Mucosa of rectum (tissue), 2 donors: ENCODE data around the gene LINS1.
"Not testable (repeated sequence)": the region's sequence is repeated elsewhere in the genome, so short reads cannot be mapped to it uniquely, and the experiment has no call there.

Experiments used
- H3K27ac ChIP-seq, 2 donors: one replicate each; pipeline ENCODE4 v1.7.0; 2013; ENCODE audit warnings: inconsistent platforms in 2 of 2, low read depth in 2 of 2, low read length in 2 of 2
- H3K27me3 ChIP-seq, 2 donors: one replicate each; pipeline ENCODE4 v1.7.0; 2013; ENCODE audit warnings: low read length in 2 of 2; ENCODE audit not compliant: control insufficient read depth in 2 of 2, insufficient read depth in 2 of 2
- H3K36me3 ChIP-seq, 2 donors: one replicate each; pipeline ENCODE4 v1.7.0; 2013; ENCODE audit warnings: low read length in 2 of 2; ENCODE audit not compliant: control insufficient read depth in 2 of 2, insufficient read depth in 2 of 2
- H3K4me1 ChIP-seq, 2 donors: one replicate each; pipeline ENCODE4 v1.7.0; 2013; ENCODE audit warnings: low read length in 2 of 2, mild to moderate bottlenecking in 1 of 2; ENCODE audit not compliant: control insufficient read depth in 2 of 2, insufficient read depth in 2 of 2
- H3K4me3 ChIP-seq, 2 donors: one replicate each; pipeline ENCODE4 v1.7.0; 2013; ENCODE audit warnings: low read length in 2 of 2
- H3K9ac ChIP-seq, 2 donors: one replicate each; pipeline ENCODE4 v1.7.0; 2013; ENCODE audit warnings: low read length in 2 of 2, low read depth in 1 of 2, mild to moderate bottlenecking in 1 of 2
- H3K9me3 ChIP-seq, 2 donors: one replicate each; pipeline ENCODE4 v1.7.0; 2013; ENCODE audit warnings: low read length in 2 of 2; ENCODE audit not compliant: control insufficient read depth in 2 of 2
- donor health status: healthy.
- donor health status: Normal muscosa, but diverticular disease.

Gene LINS1

DNA sequence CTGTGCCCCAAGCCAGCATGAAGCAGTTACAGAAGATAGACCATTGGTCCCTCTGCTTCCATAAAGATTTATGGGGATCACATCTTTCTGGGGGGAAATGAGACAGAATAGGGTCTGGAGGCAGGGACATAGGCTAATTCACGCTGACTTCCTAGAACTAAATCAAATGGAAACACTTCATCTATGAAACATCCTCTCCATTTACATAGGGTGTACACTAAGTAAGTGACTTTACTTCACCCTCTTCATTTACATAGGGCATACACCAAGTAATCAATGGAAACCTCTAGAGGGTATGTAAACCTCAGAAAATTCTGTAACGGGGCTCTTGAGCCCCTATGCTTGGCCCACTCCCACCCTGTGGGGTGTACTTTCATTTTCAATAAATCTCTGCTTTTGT is 10.1 kb downstream of the LINS1 start:
- H3K4me3 ChIP-seq: no peak overlapping the region
- H3K36me3 ChIP-seq: no peaks in the 10 kb centered on the region
- peaks cover 0 to 3% of the 10 kb centered on the region in 2 donors for H3K4me1 ChIP-seq
- peaks cover 0 to 3% of the 10 kb centered on the region in 2 donors for H3K9me3 ChIP-seq
- no peak overlapping the region for H3K9ac ChIP-seq
- H3K27ac ChIP-seq: no peak overlapping the region
- no peaks in the 10 kb centered on the region for H3K27me3 ChIP-seq

DNA sequence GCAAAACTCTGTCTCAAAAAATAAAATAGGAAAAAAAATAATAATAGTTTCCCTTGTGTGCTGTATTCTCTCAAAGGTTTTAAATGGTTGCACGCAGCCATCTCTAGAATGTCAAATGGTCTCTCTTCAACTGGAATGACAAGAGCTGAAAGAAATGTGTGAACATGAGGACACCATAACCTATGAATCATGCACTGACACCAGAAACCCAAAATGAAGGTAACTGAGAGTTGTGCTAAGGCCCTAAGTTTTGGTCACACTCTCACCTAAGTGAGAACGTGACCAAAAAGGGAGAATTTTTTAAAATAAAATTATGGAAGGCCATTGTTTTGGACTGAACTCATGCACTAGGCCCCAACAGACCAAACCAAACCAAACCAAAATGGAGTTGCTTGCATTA is 10.8 kb downstream of the LINS1 start:
- H3K4me3 ChIP-seq, H3K4me1 ChIP-seq, H3K9ac ChIP-seq, H3K36me3 ChIP-seq, H3K27me3 ChIP-seq, H3K27ac ChIP-seq, H3K9me3 ChIP-seq: not testable (repeated sequence)

DNA sequence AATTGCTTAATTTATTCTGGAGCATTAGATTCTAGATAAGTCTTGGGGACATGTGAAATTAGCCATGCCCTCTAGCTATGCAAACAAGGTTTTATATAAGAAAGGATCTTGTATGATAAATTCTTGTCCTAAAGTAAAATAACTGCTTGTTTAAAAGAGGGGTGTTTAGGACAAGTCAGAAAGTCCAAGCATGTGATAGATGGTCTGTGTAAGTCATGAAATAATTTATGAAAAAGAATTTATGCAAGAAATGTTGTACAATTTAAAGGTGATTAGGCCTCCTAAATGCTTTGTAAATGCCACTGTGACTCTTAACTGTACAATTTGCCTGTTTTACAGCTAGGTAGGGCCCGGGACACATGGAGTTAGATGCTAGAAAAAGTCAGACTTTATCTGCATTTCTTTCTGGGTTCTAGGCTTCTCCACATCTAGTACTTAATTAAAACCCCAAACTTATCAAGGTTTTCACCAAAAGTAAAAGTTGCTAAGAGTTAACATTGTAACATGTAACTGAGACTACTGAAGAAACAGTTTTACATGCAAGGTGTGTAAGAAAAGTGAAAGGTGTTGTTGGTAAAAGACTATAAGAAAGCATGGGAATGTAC is 13.2 kb downstream of the LINS1 start:
- H3K4me1 ChIP-seq: no peaks in the 10 kb centered on the region
- H3K27ac ChIP-seq: no peak overlapping the region
- peaks cover 0 to 3% of the 10 kb centered on the region in 2 donors for H3K9me3 ChIP-seq
- H3K36me3 ChIP-seq: no peaks in the 10 kb centered on the region
- H3K4me3 ChIP-seq: no peak overlapping the region
- no peak overlapping the region for H3K9ac ChIP-seq
- H3K27me3 ChIP-seq: no peaks in the 10 kb centered on the region

DNA sequence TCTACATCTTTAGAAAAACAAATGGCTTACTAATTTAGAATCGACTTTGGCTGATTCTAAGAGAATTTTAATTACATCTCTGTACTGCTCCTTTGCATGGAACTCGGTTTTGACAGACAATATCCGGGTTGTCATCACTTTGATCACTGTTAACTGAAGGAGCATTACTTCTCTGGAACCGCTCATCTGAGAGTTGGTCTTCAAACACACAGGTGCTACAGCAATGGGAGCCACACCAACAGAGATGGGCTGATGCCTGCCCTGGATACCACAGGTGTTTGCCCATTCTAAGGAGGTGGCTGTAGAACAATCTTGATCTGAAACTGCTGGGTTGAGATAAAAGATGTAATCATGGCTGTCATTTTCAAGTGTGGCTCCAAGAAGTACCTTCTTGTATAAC is 21.6 kb downstream of the LINS1 start:
- H3K9ac ChIP-seq: no peak overlapping the region
- no peaks in the 10 kb centered on the region for H3K9me3 ChIP-seq
- H3K4me1 ChIP-seq: no peaks in the 10 kb centered on the region
- H3K27ac ChIP-seq: no peak overlapping the region
- no peaks in the 10 kb centered on the region for H3K36me3 ChIP-seq
- no peak overlapping the region for H3K4me3 ChIP-seq
- no peaks in the 10 kb centered on the region for H3K27me3 ChIP-seq

DNA sequence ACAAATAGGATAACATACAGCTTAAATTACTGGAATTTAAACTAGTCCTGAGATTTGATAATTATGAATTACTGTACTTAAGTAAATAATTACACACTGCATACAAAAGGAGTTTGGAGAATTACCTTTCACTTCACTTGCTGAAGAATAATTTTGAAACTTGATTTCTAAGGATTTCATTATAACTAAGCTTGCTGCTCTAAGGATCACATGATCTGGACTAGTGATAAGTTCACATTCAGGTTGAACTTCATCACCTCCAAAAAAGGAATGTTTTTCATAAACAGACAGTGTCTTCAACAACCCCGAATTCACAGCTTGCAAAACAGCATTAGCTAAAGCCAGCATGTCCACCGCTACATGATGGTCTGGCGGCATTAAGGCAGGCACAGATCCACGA is 28.5 kb downstream of the LINS1 start:
- Histone ChIP-seq H3K9me3 (no peaks in the 10 kb centered on the region), H3K9ac (no peak overlapping the region), H3K27me3 (no peaks in the 10 kb centered on the region), H3K4me3 (no peak overlapping the region), H3K4me1 (no peaks in the 10 kb centered on the region), H3K27ac (no peak overlapping the region), H3K36me3 (peaks cover 8 to 22% of the 10 kb centered on the region in 2 donors)

DNA sequence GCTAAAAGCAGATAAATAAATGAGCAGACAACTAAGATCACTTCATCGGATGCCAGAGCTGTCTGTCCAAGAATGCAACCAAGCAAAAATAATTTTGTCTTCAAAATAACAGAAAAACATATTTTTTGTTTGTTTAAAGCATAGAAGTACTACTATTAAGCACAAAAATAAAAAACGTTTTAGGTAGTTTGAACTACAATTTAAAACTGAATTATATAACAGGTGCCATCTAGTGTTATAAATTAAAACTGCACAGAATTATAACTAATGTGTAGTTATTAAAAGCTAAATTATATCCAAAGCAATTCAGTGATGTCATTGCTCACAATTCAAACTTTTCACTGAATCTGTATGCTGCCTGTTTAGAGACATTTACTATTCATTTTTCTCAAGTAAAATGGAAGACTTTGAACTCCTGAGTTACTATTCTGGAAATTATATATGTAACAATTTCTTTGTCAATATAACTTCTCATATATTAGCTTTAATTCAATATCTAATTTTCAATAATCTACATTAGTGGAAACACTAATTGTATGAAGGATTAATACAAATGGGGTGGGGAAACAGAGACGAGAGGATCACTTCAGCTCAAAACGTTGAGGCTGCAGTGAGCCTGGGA is 29.5 kb downstream of the LINS1 start:
- no peaks in the 10 kb centered on the region for H3K4me1 ChIP-seq
- no peak overlapping the region for H3K27ac ChIP-seq
- H3K36me3 ChIP-seq: peaks cover 8 to 27% of the 10 kb centered on the region in 2 donors
- no peak overlapping the region for H3K4me3 ChIP-seq
- no peak overlapping the region for H3K9ac ChIP-seq
- no peaks in the 10 kb centered on the region for H3K27me3 ChIP-seq
- H3K9me3 ChIP-seq: no peaks in the 10 kb centered on the region

DNA sequence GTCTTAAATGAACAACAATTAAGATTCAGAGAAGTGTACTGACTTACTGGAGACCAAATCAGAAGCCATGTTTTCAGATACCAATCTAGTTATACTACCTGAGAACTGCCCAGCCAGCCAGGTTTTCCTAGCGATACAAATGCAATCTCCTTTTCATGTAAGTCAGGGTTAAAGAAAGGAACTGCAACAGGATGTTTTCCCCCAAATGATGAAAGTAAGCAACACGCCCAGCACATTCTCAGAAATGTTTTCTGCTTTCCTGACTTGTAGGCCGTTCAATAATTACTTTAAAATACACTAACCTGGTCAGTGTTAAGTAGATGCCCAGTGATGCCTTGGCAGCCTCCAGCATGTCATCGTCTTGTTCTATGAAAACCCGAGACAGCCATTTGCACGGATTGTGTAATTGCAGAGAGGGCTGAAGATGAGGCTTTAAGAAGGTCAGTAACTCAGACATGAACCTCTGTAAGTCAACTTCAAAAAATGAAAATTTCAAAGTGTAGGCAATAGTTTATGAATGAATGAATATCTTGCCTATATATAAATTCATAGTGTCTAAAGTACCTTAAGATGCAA is 30.3 kb downstream of the LINS1 start:
- Histone ChIP-seq H3K9me3 (no peaks in the 10 kb centered on the region), H3K4me3 (no peak overlapping the region), H3K27ac (no peak overlapping the region), H3K4me1 (no peaks in the 10 kb centered on the region), H3K36me3 (peaks cover 8 to 27% of the 10 kb centered on the region in 2 donors), H3K9ac (no peak overlapping the region), H3K27me3 (no peaks in the 10 kb centered on the region)

DNA sequence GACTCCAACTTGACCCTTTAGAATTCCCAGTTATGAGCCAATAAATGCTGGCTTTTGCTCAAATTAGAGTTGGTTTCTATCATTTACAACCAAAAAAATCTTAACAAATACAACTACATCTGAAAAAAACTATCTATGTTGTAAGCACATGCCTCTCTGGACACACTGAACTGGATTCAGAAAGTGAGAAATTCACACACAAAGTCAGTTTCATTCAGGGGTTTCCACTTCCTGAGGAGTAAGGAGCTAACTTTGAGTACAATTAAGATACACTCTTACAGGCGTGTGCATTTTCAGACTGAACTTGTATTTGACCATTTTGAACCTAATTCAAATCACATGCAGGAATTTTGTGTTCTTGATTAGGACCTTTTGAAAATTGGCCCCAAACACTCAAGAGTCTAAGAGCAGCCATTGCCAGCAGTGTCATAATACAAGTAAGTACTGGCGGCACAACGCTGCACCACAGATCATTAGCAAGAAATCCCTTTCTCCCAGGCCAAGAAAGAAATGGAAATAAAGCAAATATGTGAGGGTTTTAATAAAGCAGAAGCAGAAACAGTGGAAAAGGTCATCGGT is 31.2 kb downstream of the LINS1 start:
- Histone ChIP-seq H3K9me3 (no peaks in the 10 kb centered on the region), H3K27me3 (no peaks in the 10 kb centered on the region), H3K36me3 (peaks cover 8 to 27% of the 10 kb centered on the region in 2 donors), H3K4me1 (no peaks in the 10 kb centered on the region), H3K27ac (no peak overlapping the region), H3K9ac (no peak overlapping the region), H3K4me3 (no peak overlapping the region)

DNA sequence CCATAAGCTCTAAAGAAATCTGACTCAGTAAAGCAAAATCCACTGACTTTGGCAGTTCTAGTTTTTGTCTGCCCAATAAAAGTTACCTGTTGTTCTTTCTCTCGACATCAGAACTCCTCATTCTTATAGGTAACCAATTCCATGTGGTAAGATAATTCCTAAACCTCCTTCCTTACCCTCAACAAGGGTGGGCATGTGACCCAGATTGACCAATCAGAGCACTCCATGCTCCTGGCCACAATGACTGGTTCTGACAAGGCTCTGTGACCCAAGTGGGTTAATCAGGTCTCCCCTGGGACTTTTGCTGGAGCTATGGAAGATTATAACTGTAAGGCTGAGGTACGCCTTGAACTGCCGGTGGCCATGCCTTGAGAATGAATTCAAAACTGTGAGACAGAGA is 31.7 kb downstream of the LINS1 start:
- Histone ChIP-seq H3K9ac (no peak overlapping the region), H3K36me3 (peaks cover 8 to 27% of the 10 kb centered on the region in 2 donors), H3K4me3 (no peak overlapping the region), H3K27ac (no peak overlapping the region), H3K4me1 (no peaks in the 10 kb centered on the region), H3K9me3 (no peaks in the 10 kb centered on the region), H3K27me3 (no peaks in the 10 kb centered on the region)

DNA sequence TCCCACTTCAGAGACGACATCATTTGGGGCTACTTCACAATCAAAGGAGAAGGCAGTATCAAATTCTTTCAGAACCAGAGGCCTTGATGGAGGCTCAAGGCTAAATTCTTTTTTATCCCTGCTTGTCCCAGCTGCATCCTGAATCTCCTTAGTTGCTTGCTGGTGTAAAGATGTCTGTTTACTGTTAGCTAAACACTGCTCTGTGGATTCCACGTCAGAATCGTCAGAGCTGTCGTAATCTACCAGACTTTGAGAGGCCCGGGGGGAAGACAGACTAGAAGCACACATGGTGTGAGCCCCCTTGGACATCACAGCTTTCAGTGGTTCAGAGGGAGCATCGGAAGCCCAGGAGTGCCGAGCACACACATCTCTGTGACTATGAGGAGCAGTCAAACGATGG is 32.6 kb downstream of the LINS1 start:
- H3K4me3 ChIP-seq: no peak overlapping the region
- no peak overlapping the region for H3K9ac ChIP-seq
- no peaks in the 10 kb centered on the region for H3K27me3 ChIP-seq
- no peaks in the 10 kb centered on the region for H3K4me1 ChIP-seq
- no peaks in the 10 kb centered on the region for H3K9me3 ChIP-seq
- H3K27ac ChIP-seq: no peak overlapping the region
- H3K36me3 ChIP-seq: peaks cover 8 to 27% of the 10 kb centered on the region in 2 donors
